ENCODE results near the gene ZNF414.
"Not testable (repeated sequence)": the region's sequence is repeated elsewhere in the genome, so short reads cannot be mapped to it uniquely, and the experiment has no call there.

The ZNF414 gene

GRCh38 chr19:8517551-8518442, 3.8 kb upstream of the ZNF414 start:
- DNase-seq (ENCODE audit: insufficient read length, low spot score), result no peak
- no peak for FAIRE-seq
- no peak for TF ChIP-seq CTCF (IDR thresholded peaks at IDR 0.05; ENCODE audit: insufficient read depth, missing control alignments)

- FAIRE-seq (no peak), DNase-seq (ENCODE audit: insufficient read length, low spot score) (no peak)
- TF ChIP-seq CTCF (IDR thresholded peaks at IDR 0.05; ENCODE audit: insufficient read depth, missing control alignments), result no peak
These were observed 1.4 kb upstream of the ZNF414 start for GRCh38 chr19:8515317-8515716.

- not testable (repeated sequence) for FAIRE-seq; DNase-seq (ENCODE audit: insufficient read length, low spot score)
These were observed 590 bp upstream of the ZNF414 start for GRCh38 chr19:8514505-8515009.

- DNase-seq (ENCODE audit: insufficient read length, low spot score), result no peak
- no peak for TF ChIP-seq CTCF (IDR thresholded peaks at IDR 0.05; ENCODE audit: insufficient read depth, missing control alignments)
- no peak for FAIRE-seq
These were observed 806 bp downstream of the ZNF414 start for GRCh38 chr19:8513036-8513686.

GRCh38 chr19:8512115-8512967, 1.6 kb downstream of the ZNF414 start:
- no peak for TF ChIP-seq CTCF (IDR thresholded peaks at IDR 0.05; ENCODE audit: insufficient read depth, missing control alignments)
- no peak for DNase-seq (ENCODE audit: insufficient read length, low spot score)
- no peak for FAIRE-seq

GRCh38 chr19:8511573-8512101, 2.3 kb downstream of the ZNF414 start:
- FAIRE-seq (no peak), DNase-seq (ENCODE audit: insufficient read length, low spot score) (no peak)
- no peak for TF ChIP-seq CTCF (IDR thresholded peaks at IDR 0.05; ENCODE audit: insufficient read depth, missing control alignments)

- no peak for FAIRE-seq
- DNase-seq (ENCODE audit: insufficient read length, low spot score), result no peak
- TF ChIP-seq CTCF (IDR thresholded peaks at IDR 0.05; ENCODE audit: insufficient read depth, missing control alignments), result no peak
These were observed 3.3 kb downstream of the ZNF414 start for GRCh38 chr19:8510589-8511115.

Data from D721Med (cell line).